HepG2 (cell line): ENCODE data around the gene NDRG2. TPM values are rescaled to one million over a fixed set of nuclear protein-coding genes. Genes with fewer than 3 reads are reported as not detected.

Source experiments
- ATAC-seq: fragments of 200-7000 bp; cut with Tn5 transposase; 3 replicates; pipeline ENCODE4 v1.9.1; 2020; ENCODE audit warnings: mild to moderate bottlenecking, moderate library complexity
- BruUV-seq: library from RNA; stranded (reverse); fragments of 400-500 nt; replicated peaks from 2 replicates; lab custom pipeline; 2021; lab: Mats Ljungman, UMichigan
- CTCF ChIA-PET: fragments of 300-600 bp; formaldehyde crosslinking; extraction: SDS; loops from one replicate; lab custom pipeline; 2021; ENCODE audit warnings: low total read pairs, inconsistent platforms, low intra/inter-chr PET ratio; lab: Yijun Ruan, JAX
- POLR2A ChIA-PET: fragments of 350-600 bp; sonication (Branson Sonifier 250); formaldehyde crosslinking; loops from one replicate; lab custom pipeline; 2020; ENCODE audit warnings: antibody characterized with exemption, inconsistent platforms; lab: Yijun Ruan, JAX
- DNase-seq: peaks from one replicate; pipeline ENCODE4 v3.0.0-alpha.2; 2015; ENCODE audit warnings: low spot score
- FAIRE-seq: peaks from 3 replicates; lab custom pipeline; 2011; peaks lifted over from hg19 to GRCh38; lab: Jason Lieb, UNC
- H2AFZ ChIP-seq: one replicate; pipeline ENCODE4 v1.6.1; 2011; ENCODE audit warnings: low read length, inconsistent platforms
- H3K27ac ChIP-seq: fragments of 300-600 bp; 3 replicates; pipeline ENCODE4 v1.8.0; 2011; ENCODE audit warnings: mixed run types, mild to moderate bottlenecking, mixed read lengths, low read length, inconsistent platforms; ENCODE audit not compliant: insufficient read depth; ENCODE audit errors: extremely low read length
- H3K27me3 ChIP-seq, 2 experiments: fragments of 200-600 bp in 1 of 2; 2 replicates in 1 of 2; 3 replicates in 1 of 2; pipeline versions ENCODE4 v1.6.0 to v1.8.0; 2011; ENCODE audit warnings: low read length in 2 of 2, mild to moderate bottlenecking in 2 of 2, moderate library complexity in 2 of 2, inconsistent platforms in 1 of 2; ENCODE audit not compliant: insufficient read depth in 2 of 2, control insufficient read depth in 1 of 2
- H3K36me3 ChIP-seq, 2 experiments: fragments of 200-600 bp in 1 of 2; replicated peaks in 1 of 2; 2 replicates in 1 of 2; 3 replicates in 1 of 2; pipeline versions ENCODE4 v1.5.1 to v1.8.0; 2011; ENCODE audit warnings: low read length in 2 of 2, inconsistent platforms in 1 of 2; ENCODE audit not compliant: insufficient read depth in 2 of 2, control insufficient read depth in 1 of 2
- H3K4me1 ChIP-seq: 2 replicates; pipeline ENCODE4 v1.5.1; 2012; ENCODE audit warnings: low read length, inconsistent platforms; ENCODE audit not compliant: insufficient read depth
- H3K4me2 ChIP-seq: 2 replicates; pipeline ENCODE4 v1.6.0; 2011; ENCODE audit warnings: low read depth, low read length, inconsistent platforms
- H3K4me3 ChIP-seq, 3 experiments: fragments of 200-600 bp in 1 of 3; sonication (generic), shearing (Covaris generic) in 1 of 3; replicated peaks in 1 of 3; 2 replicates each; pipeline ENCODE4 v1.5.1; 2011 to 2016; ENCODE audit warnings: low read length in 3 of 3, inconsistent platforms in 2 of 3, low read depth in 2 of 3, mild to moderate bottlenecking in 2 of 3, control low read depth in 1 of 3, mixed read lengths in 1 of 3; ENCODE audit not compliant: insufficient read depth in 1 of 3
- H3K79me2 ChIP-seq: one replicate; pipeline ENCODE4 v1.6.1; 2011; ENCODE audit warnings: low read length, inconsistent platforms; ENCODE audit not compliant: insufficient read depth
- H3K9ac ChIP-seq: 2 replicates; pipeline ENCODE4 v1.6.0; 2011; ENCODE audit warnings: mild to moderate bottlenecking, low read depth, low read length, inconsistent platforms; ENCODE audit not compliant: insufficient read depth
- H3K9me3 ChIP-seq: 2 replicates; pipeline ENCODE4 v1.5.1; 2012; ENCODE audit warnings: mild to moderate bottlenecking, low read length
- H4K20me1 ChIP-seq: 2 replicates; pipeline ENCODE4 v1.6.0; 2011; ENCODE audit warnings: inconsistent platforms, mild to moderate bottlenecking, low read length, moderate library complexity; ENCODE audit not compliant: insufficient read depth
- AHR ChIP-seq: IDR thresholded peaks from 2 replicates; pipeline ENCODE4 v1.6.1; 2018; ENCODE audit warnings: missing genetic modification reagents, missing compliant biosample characterization
- CTCF ChIP-seq: sonication (generic); formaldehyde crosslinking; IDR thresholded peaks from 2 replicates; pipeline ENCODE4 v1.5.0; 2020; ENCODE audit warnings: mild to moderate bottlenecking, missing genetic modification reagents, moderate library complexity
- GABPB1 ChIP-seq: IDR thresholded peaks from 2 replicates; pipeline ENCODE4 v1.6.1; 2016; ENCODE audit warnings: mild to moderate bottlenecking, missing genetic modification reagents, moderate library complexity, missing compliant biosample characterization
- HMGA1 ChIP-seq: sonication (generic); formaldehyde crosslinking; conservative IDR thresholded peaks from 2 replicates; pipeline ENCODE4 v1.4.0; 2020; ENCODE audit warnings: missing genetic modification reagents
- JDP2 ChIP-seq: sonication (generic); formaldehyde crosslinking; IDR thresholded peaks from 2 replicates; pipeline ENCODE4 v1.8.1; 2022; ENCODE audit warnings: missing genetic modification reagents, borderline replicate concordance
- KDM2A ChIP-seq: sonication (generic); formaldehyde crosslinking; IDR thresholded peaks from 2 replicates; pipeline ENCODE4 v1.4.0; 2020; ENCODE audit warnings: low read depth, missing genetic modification reagents, borderline replicate concordance
- RNF2 ChIP-seq: fragments of 450-650 bp; conservative IDR thresholded peaks from 2 replicates; pipeline ENCODE4 v1.6.1; 2016; ENCODE audit warnings: low read depth
- RXRB ChIP-seq: IDR thresholded peaks from 2 replicates; pipeline ENCODE4 v1.6.1; 2016; ENCODE audit warnings: borderline replicate concordance, missing genetic modification reagents, missing compliant biosample characterization
- SAP130 ChIP-seq: IDR thresholded peaks from 2 replicates; pipeline ENCODE4 v1.6.1; 2016; ENCODE audit warnings: low read depth
- SNAPC5 ChIP-seq: sonication (generic); formaldehyde crosslinking; IDR thresholded peaks from 2 replicates; pipeline ENCODE4 v1.8.1; 2023; ENCODE audit warnings: mild to moderate bottlenecking, missing genetic modification reagents, borderline replicate concordance
- TAF15 ChIP-seq: fragments of 200-400 bp; formaldehyde crosslinking; IDR thresholded peaks from one replicate; pipeline ENCODE4 v1.6.1; 2018; ENCODE audit warnings: mild to moderate bottlenecking, low read depth, low read length; ENCODE audit not compliant: poor library complexity, severe bottlenecking
- THAP11 ChIP-seq: IDR thresholded peaks from 2 replicates; pipeline ENCODE4 v1.6.1; 2016; ENCODE audit warnings: missing biosample characterization, missing genetic modification reagents
- ZBTB1 ChIP-seq: sonication (generic); formaldehyde crosslinking; IDR thresholded peaks from 2 replicates; pipeline ENCODE4 v1.4.0; 2020; ENCODE audit warnings: missing genetic modification reagents, borderline replicate concordance
- ZNF12 ChIP-seq: sonication (generic); formaldehyde crosslinking; IDR thresholded peaks from 2 replicates; pipeline ENCODE4 v1.5.0; 2020; ENCODE audit warnings: missing genetic modification reagents
- ZNF263 ChIP-seq: sonication (generic); formaldehyde crosslinking; IDR thresholded peaks from 2 replicates; pipeline ENCODE4 v1.4.0; 2020; ENCODE audit warnings: missing genetic modification reagents
- ZNF607 ChIP-seq: sonication (generic); formaldehyde crosslinking; IDR thresholded peaks from 2 replicates; pipeline ENCODE4 v1.5.1; 2020; ENCODE audit warnings: missing genetic modification reagents, mild to moderate bottlenecking, borderline replicate concordance
- ZNF687 ChIP-seq: sonication (generic); formaldehyde crosslinking; IDR thresholded peaks from 2 replicates; pipeline ENCODE4 v1.5.1; 2020; ENCODE audit warnings: mild to moderate bottlenecking, missing genetic modification reagents, moderate library complexity
- WGBS: methylation state at CpG from one replicate; pipeline ENCODE4 v1.1.6; 2017; ENCODE audit warnings: low lambda C conversion rate; 5-methylcytosine and 5-hydroxymethylcytosine counted together
- in situ Hi-C: cut with HindIII; loops from 2 replicates; pipeline ENCODE4 v1.10.0; 2017; ENCODE audit warnings: low pct_unique_long_range_greater_than_20kb; ENCODE audit not compliant: extremely low pct_ligation_motif_present
- intact Hi-C: fragments of 100-400 bp; cut with micrococcal nuclease; formaldehyde crosslinking; loops from one replicate; pipeline ENCODE4 v1.10.0; 2022; ENCODE audit not compliant: unreplicated experiment
- polyA plus RNA-seq, 8 experiments: library from polyadenylated mRNA; depleted of rRNA in 3 of 8; stranded (reverse) in 7 of 8; unstranded in 1 of 8; fragments of >200 nt; fragmentation: Illumina TruSeq in 4 of 8; extraction: Trizol in 4 of 8; gene quantifications; 2 replicates each; pipeline versions ENCODE4 v1.2.1 to v1.2.3, GENCODE V29; 2011 to 2016; ENCODE audit warnings: low read depth in 4 of 8, missing spikeins in 1 of 8, mixed read lengths in 1 of 8; ENCODE audit not compliant: insufficient read depth in 1 of 8
- total RNA-seq, 5 experiments: library from RNA; depleted of rRNA; stranded (reverse); fragments of >200 nt; fragmentation: Illumina TruSeq; extraction: Trizol; gene quantifications; 2 replicates each; pipeline ENCODE4 v1.2.3, GENCODE V29; 2016; ENCODE audit warnings: low read depth in 1 of 5

NDRG2 gene
- total and polyA plus RNA-seq, 2 of the 13 experiments (the other 11 are each of a cell fraction or from before 2014, with no cell fraction given), result 27.2 to 189 TPM

- ATAC-seq, result no peak
- CTCF ChIA-PET, result interaction anchor here (0.9 to 1.5 kb wide), 3 partner anchors 18 to 44 kb away, joined by 3 to 7 read pairs (median 4); no protein-coding TSS in a partner anchor
- in situ Hi-C loops (no loop called here), intact Hi-C loops (loop anchor here (5.0 kb wide), 1 partner anchor 376 kb away; the partner anchor contains the start of gene RNASE4)
- Histone ChIP-seq H3K4me2 (peak within 1 kb of the TSS; percentile 71), H4K20me1 (no peaks in the 10 kb centered on the region), H3K4me3 (no peak within 1 kb of the TSS; a peak in 1 of 6 replicates), H3K79me2 (no peaks in the 10 kb centered on the region), H3K27ac (peak within 1 kb of the TSS; percentile 92), H3K4me1 (peaks cover 99% of the 10 kb centered on the region), H2AFZ (no peak within 1 kb of the TSS), H3K9ac (peak within 1 kb of the TSS; percentile 6; the same call in 1 of the 2 replicates), H3K27me3 (no peaks in the 10 kb centered on the region), H3K9me3 (no peaks in the 10 kb centered on the region), H3K36me3 (no peaks in the 10 kb centered on the region)
- POLR2A ChIA-PET, result interaction anchor here (1.3 to 4.3 kb wide), 3 partner anchors 11 to 43 kb away, joined by 7 to 77 read pairs (median 7); partner anchors contain the start of gene ARHGEF40
- no TSS peak for BruUV-seq
- FAIRE-seq, result no peak
- DNase-seq, result no peak
- 76% methylated on average over 6 of the region's 8 CpGs for WGBS
- 0 out of 2 replicates have a peak, but pooled peaks have one; percentile 12 for TF ChIP-seq RXRB (CRISPR knock-in tag)
- TF ChIP-seq CTCF (CRISPR knock-in tag), result peak; percentile 56
- no peak for TF ChIP-seq TAF15
- peak; percentile 19; the same call in 1 of the 2 replicates for TF ChIP-seq SAP130
- no peak for TF ChIP-seq KDM2A (CRISPR knock-in tag)
- TF ChIP-seq SNAPC5 (CRISPR knock-in tag), result no peak
- no peak for TF ChIP-seq HMGA1 (CRISPR knock-in tag)
- 0 out of 2 replicates have a peak, but pooled peaks have one; percentile 30 for TF ChIP-seq THAP11 (CRISPR knock-in tag)
- no peak for TF ChIP-seq JDP2
- peak; percentile 95 for TF ChIP-seq ZNF687 (CRISPR knock-in tag)
- no peak for TF ChIP-seq AHR (CRISPR knock-in tag)
- no peak for TF ChIP-seq ZNF12 (CRISPR knock-in tag)
- TF ChIP-seq ZNF263 (CRISPR knock-in tag), result 0 out of 2 replicates have a peak, but pooled peaks have one; percentile 47
- peak; percentile 48; the same call in 1 of the 2 replicates for TF ChIP-seq ZNF607 (CRISPR knock-in tag)
- TF ChIP-seq ZBTB1 (CRISPR knock-in tag), result no peak
- TF ChIP-seq GABPB1 (CRISPR knock-in tag), result 0 out of 2 replicates have a peak, but pooled peaks have one; percentile 32
- TF ChIP-seq RNF2, result 0 out of 2 replicates have a peak, but pooled peaks have one; percentile 45
Observed at GRCh38 chr14:21057803-21058675, 33.2 kb upstream of the NDRG2 start, which contains the start of gene RNASE8. TSS of gene RNASE8 (plus strand) at chr14:21057822. CDS start at chr14:21057893, 71 bp downstream.
